IPS-15b (cell line): ENCODE results near the gene DDX10.

Experiments used
- H3K27me3 ChIP-seq: one replicate; pipeline ENCODE4 v1.6.1; 2013; ENCODE audit warnings: low read length; ENCODE audit not compliant: control insufficient read depth, insufficient read depth
- H3K36me3 ChIP-seq: one replicate; pipeline ENCODE4 v1.6.1; 2013; ENCODE audit warnings: low read length; ENCODE audit not compliant: control insufficient read depth, insufficient read depth
- H3K4me1 ChIP-seq: one replicate; pipeline ENCODE4 v1.6.1; 2013; ENCODE audit warnings: mild to moderate bottlenecking, low read length; ENCODE audit not compliant: control insufficient read depth, insufficient read depth
- H3K4me3 ChIP-seq: one replicate; pipeline ENCODE4 v1.5.1; 2013; ENCODE audit warnings: low read depth, low read length
- H3K9ac ChIP-seq: one replicate; pipeline ENCODE4 v1.6.1; 2013; ENCODE audit warnings: low read depth, mild to moderate bottlenecking, low read length
- H3K9me3 ChIP-seq: one replicate; pipeline ENCODE4 v1.6.1; 2013; ENCODE audit warnings: mild to moderate bottlenecking, low read length; ENCODE audit not compliant: control insufficient read depth, insufficient read depth

The DDX10 gene

DNA sequence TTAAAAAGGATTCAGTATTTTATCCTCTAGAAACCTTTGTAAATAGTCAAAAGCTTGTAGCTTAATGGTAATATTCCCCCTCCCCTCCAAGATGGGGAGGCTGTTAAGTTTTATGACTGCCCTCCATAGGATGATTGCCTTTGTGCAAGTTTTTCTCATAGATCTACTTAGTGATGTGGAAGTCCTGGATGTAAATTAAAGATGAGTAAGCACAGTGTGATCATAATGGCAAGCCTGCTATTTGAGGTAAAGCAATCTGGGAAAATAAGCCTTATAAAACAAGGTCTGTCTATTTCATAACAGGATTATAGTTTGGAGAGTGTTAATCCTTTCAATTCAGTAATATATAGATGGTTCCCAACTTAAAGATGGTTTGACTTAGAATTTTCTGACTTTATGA is 216.3 kb downstream of the DDX10 start:
- no peaks in the 10 kb centered on the region for H3K27me3 ChIP-seq
- peaks cover 11% of the 10 kb centered on the region for H3K4me1 ChIP-seq
- H3K36me3 ChIP-seq: no peaks in the 10 kb centered on the region
- H3K9me3 ChIP-seq: no peaks in the 10 kb centered on the region
- no peak overlapping the region for H3K9ac ChIP-seq
- H3K4me3 ChIP-seq: no peak overlapping the region

DNA sequence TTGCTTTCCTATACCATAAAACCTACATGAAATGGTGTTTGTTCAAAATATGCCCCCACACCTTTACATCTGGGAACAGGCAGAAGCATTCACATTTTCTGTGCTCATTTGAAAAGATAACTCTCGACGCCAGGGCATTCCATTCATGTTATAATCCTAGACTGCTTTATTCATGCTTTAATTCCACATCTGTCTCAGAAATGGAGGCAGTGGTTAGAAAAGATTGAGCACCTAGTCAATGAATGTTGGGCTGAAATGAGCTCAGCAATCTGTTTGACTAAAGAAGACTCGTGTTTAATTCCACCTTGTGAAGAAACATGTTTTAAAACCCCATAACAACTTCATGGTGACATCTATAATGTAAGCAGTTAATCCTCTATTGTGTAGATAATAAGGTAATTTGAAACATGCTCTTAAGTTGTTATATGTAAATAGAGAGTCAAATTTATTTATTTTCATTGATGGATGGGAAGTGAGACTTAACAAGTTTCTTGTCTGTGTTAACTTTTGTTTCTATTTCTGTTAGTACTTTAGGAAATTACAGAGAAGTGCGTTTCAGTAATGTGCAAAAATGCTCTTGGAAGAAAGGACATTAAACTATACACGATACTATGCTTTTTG is 217.5 kb downstream of the DDX10 start:
- H3K4me3 ChIP-seq: no peak overlapping the region
- H3K36me3 ChIP-seq: no peaks in the 10 kb centered on the region
- H3K9me3 ChIP-seq: no peaks in the 10 kb centered on the region
- peaks cover 12% of the 10 kb centered on the region for H3K4me1 ChIP-seq
- no peaks in the 10 kb centered on the region for H3K27me3 ChIP-seq
- H3K9ac ChIP-seq: no peak overlapping the region

DNA sequence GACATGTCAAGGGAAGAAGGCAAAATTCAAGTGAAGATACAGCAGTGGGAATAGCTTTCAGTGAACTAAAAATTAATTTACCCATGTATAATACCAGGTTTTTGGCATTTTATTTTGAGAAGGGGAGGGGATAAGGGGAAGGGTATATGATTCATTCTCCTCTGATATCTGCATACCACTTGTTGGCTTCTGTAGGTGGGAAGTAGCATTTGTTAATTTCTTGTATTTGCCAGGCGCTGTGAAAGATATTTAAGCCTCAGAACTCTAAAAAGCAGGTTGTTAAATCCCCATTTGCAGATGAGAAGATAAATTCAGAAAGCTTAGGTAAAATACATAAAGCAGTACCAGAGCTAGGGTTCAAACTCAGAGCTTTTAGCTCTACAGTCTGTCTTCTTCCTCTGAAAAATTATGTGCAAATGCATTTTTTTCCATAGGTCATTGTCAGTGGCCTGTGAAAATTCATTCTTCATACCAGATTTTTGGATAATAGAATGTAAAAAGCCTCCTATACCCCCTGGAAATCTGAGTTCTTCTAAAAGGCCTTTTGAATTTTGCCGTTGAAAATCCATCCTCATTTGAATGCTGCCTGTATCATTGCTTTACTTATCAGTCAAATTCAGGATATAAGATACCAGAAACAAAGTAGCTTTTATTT is 221.3 kb downstream of the DDX10 start:
- Histone ChIP-seq H3K4me3 (no peak overlapping the region), H3K36me3 (no peaks in the 10 kb centered on the region), H3K9ac (no peak overlapping the region), H3K27me3 (no peaks in the 10 kb centered on the region), H3K4me1 (peaks cover 15% of the 10 kb centered on the region), H3K9me3 (no peaks in the 10 kb centered on the region)

DNA sequence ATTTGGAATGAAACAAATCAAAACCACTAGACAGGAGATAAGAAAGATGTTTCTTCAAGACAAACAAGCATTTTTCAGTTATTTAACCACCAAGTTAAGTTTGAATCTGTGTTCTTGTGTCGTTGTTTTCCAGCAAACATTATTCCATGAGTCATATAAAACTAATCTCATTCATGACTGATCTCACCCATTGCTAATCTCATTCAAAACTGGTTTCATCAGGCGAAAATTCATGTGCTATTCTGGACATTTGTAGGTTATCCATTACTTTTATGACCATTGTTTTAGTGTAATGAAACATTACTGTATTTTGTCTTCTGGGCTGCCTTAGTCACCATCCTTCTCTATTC is 221.8 kb downstream of the DDX10 start:
- H3K27me3 ChIP-seq: no peaks in the 10 kb centered on the region
- H3K36me3 ChIP-seq: no peaks in the 10 kb centered on the region
- H3K4me1 ChIP-seq: peaks cover 15% of the 10 kb centered on the region
- no peaks in the 10 kb centered on the region for H3K9me3 ChIP-seq
- no peak overlapping the region for H3K9ac ChIP-seq
- H3K4me3 ChIP-seq: no peak overlapping the region

DNA sequence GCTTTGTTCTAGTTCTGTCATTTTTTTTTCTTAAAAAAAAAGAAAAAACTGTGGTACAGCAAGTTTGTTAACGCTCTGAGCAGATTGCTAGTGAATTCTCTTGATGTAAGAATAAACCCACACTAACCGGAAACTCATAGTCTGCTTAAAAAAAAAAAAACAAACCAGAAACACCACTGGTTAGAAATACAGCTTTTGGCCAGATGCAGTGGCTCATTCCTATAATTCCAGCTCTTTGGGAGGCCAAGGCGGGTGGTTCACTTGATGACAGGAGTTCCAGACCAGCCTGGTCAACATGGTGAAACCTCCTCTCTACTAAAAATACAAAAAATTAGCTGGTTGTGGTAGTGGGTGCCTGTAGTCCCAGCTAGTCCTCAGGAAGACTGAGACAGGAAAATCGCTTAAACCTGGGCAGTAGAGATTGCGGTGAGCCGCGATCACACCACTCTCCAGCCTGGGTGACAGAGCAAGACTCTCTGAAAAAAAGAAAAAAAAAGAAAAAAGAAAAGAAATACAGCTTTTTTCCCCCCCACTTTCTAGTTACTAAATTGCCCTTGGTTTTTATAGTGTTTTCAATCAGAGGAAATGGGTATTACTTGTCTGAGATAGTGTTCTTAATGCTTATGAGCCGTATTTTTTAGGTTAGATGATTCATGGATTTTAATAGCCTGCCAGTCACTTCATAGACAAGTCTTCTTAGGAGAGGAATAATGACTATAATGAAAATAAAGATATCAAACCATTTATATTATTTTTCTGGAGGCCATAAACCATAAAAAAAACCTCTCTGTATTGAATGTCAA is 222.8 kb downstream of the DDX10 start:
- H3K27me3 ChIP-seq: no peaks in the 10 kb centered on the region
- peaks cover 15% of the 10 kb centered on the region for H3K4me1 ChIP-seq
- H3K9ac ChIP-seq: no peak overlapping the region
- H3K9me3 ChIP-seq: no peaks in the 10 kb centered on the region
- H3K36me3 ChIP-seq: no peaks in the 10 kb centered on the region
- H3K4me3 ChIP-seq: no peak overlapping the region

DNA sequence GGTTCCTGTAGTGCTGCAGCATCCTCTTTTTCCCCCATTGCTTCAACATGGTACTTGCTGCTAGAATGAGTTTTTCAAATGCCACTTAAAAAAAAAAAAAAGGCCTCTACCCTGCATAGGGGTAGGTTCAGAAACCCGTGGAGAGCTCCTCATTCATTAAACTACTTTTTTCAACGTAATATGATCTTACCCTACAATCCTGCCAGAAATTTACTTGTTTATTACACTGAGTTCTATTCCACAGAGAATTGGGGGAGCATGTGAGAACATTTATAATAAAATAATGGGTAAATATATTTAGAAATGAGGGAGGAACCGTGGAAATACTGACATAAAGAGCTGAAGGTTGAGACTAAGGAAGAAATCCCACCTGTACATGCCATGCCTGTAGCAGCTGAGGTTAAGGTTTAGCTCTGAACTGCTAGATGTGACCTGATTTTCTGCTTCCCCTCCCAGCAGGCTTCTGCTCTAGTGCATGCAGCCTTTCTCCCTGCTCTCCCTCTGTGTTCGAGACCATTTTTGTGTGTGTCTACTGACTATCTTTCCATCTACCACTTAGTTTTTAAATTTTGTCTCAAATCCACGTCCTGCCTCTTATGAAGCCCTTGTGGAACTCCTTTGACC is 225.7 kb downstream of the DDX10 start:
- Histone ChIP-seq H3K4me3 (no peak overlapping the region), H3K9me3 (no peaks in the 10 kb centered on the region), H3K27me3 (no peaks in the 10 kb centered on the region), H3K4me1 (peaks cover 10% of the 10 kb centered on the region), H3K36me3 (no peaks in the 10 kb centered on the region), H3K9ac (no peak overlapping the region)

DNA sequence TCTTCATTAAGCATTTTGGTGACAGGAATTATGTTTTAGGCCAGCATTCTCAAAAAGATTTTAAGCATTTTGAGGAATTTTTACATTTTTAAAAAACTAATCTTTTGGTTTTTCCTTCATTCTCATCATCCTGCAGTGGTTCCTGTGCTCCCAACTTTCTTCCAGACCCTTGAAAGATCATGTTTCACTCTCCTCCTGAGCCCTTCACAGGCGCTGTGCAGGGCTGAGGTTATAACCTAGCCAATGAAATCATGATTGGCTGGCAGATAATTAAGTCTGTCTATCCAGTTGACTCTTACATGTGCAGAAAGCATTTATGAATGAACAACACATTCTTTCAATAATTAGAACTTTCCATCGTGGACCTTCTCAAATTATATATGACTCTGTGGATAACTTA is 226.3 kb downstream of the DDX10 start:
- no peaks in the 10 kb centered on the region for H3K9me3 ChIP-seq
- H3K36me3 ChIP-seq: no peaks in the 10 kb centered on the region
- no peak overlapping the region for H3K9ac ChIP-seq
- peaks cover 4% of the 10 kb centered on the region for H3K4me1 ChIP-seq
- no peak overlapping the region for H3K4me3 ChIP-seq
- no peaks in the 10 kb centered on the region for H3K27me3 ChIP-seq

DNA sequence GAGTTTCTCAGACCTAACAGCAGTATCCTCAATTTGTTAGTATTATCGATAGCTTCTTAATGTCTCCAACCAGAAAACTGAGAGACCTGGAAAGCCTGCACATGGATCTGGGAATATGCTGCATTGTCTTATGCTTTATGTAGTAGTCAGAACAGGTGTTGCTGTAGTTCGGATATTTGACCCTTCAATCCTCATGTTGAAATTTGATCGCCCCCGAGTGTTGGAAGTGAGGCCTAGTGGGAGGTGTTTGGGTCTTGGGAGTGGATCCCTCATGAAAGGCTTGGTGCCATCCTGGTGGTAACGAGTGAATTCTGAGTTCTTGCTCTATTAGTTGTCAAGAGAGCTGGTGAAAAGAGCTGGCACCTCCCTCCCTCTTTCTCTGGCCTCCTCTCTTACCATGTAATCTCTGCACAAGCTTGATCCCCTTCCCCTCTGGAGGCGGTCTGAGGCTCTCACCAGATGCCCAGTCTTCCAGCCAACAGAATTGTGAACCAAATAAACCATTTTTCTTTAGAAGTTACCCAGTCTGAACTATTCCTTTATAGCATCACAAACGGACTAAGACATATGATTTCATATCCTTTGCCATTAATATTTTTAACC is 227.1 kb downstream of the DDX10 start:
- peaks cover 4% of the 10 kb centered on the region for H3K4me1 ChIP-seq
- no peaks in the 10 kb centered on the region for H3K36me3 ChIP-seq
- no peaks in the 10 kb centered on the region for H3K27me3 ChIP-seq

DNA sequence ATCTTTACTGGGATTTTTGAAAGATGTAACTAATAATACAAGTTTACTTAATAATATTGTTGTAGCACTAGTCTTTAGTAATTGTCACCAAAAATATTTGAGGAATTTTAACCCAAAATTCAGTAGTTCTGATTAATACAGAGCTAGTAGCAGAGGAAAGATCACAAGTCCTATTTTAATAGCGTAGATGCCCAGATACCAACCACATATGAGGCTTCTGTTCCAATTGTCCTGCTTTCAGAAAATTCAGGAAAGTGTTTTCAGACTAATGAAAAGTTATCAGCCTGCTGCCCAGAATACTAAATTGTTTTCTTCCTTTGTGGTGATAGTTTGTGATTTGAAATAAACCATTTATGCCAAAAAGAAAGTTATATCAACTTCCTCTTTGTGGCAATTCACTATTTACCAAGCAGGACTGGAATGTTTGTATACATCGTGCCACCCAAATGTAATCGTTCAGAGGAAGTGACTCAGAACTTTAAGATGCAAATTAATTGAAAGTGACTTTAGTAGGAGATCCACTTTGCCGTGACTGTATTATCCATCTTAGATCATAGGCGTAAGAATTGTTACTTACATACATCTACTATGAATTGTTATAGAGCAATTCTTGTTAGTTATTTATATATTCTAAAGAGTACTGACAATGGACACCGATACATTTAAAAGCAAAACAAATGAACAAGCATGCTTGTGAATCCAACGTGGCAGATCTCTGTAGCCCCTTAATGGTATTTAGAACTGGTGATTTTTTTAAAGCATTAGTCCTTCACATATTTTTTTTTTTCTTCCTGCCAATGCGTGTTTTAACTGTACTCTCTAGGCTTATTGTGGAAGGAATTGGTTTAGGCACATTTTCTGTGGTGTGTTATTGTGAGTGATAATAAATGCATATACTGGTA is 231.0 kb downstream of the DDX10 start:
- H3K4me3 ChIP-seq: no peak overlapping the region
- H3K9ac ChIP-seq: no peak overlapping the region
- no peaks in the 10 kb centered on the region for H3K36me3 ChIP-seq
- H3K9me3 ChIP-seq: no peaks in the 10 kb centered on the region
- no peaks in the 10 kb centered on the region for H3K27me3 ChIP-seq
- H3K4me1 ChIP-seq: peaks cover 3% of the 10 kb centered on the region

More for the DNA sequence above, 227.1 kb downstream of the DDX10 start:
- no peak overlapping the region for H3K9ac ChIP-seq
- no peak overlapping the region for H3K4me3 ChIP-seq
- H3K9me3 ChIP-seq: no peaks in the 10 kb centered on the region

DNA sequence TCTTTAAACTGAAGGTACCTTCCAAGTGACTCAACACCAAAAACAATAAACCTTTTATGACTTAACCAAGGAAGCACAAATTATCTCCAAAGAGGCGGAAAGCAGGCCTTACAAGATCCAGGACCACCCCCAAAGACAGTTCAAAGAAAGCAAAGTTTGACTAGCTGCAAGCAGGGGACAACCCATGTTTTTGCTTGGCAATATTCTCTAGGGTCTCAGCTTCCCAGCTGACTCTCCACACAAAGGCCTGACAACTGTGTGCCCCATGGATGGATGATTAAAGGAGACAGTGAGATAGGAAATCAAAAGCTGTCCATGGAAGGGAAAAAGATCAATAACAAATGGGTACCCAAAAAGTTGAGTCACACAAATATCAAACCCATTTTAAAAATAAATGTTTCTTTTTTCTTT is 232.2 kb downstream of the DDX10 start:
- Histone ChIP-seq H3K4me1 (no peaks in the 10 kb centered on the region), H3K4me3 (no peak overlapping the region), H3K27me3 (no peaks in the 10 kb centered on the region), H3K9ac (no peak overlapping the region), H3K36me3 (no peaks in the 10 kb centered on the region), H3K9me3 (no peaks in the 10 kb centered on the region)

DNA sequence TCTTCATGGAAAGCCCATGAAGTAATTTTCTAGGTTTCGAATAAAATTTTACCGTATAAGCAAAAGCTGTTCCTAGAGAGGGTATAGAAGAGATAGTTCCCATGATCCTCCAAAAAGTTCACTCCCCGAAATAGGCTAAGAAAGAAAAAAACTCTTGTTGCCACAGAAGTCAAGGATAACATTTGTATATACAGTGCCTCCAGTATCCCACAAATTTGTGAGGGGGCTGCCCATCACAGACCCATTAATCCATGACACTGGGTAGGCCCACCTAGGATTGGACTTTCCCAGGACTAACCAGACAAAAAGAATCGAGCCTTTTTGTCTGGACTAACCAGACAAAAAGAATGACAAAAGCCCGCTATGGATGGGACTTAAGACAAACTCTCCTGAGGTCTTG is 233.0 kb downstream of the DDX10 start:
- Histone ChIP-seq H3K4me1 (no peaks in the 10 kb centered on the region), H3K4me3 (no peak overlapping the region), H3K36me3 (no peaks in the 10 kb centered on the region), H3K9ac (no peak overlapping the region), H3K27me3 (no peaks in the 10 kb centered on the region), H3K9me3 (no peaks in the 10 kb centered on the region)
